SK-N-SH (cell line): ENCODE measurements around the gene MSANTD3. TPM values are rescaled to one million over a fixed set of nuclear protein-coding genes. Genes with fewer than 3 reads are reported as not detected.

Experiments
- CTCF ChIA-PET: fragments of 300-600, 350-600 bp; formaldehyde crosslinking; extraction: SDS; loops from one replicate; lab custom pipeline; 2021; lab: Yijun Ruan, JAX
- POLR2A ChIA-PET: fragments of 350-600 bp; sonication (Branson Sonifier 250); formaldehyde crosslinking; extraction: SDS; loops from one replicate; lab custom pipeline; 2020; ENCODE audit warnings: antibody characterized with exemption, inconsistent platforms; lab: Yijun Ruan, JAX
- DNase-seq: peaks from one replicate; pipeline ENCODE4 v3.0.0; 2012
- H2AFZ ChIP-seq: fragments of 200-600 bp; sonication (generic); 2 replicates; pipeline ENCODE4 v1.8.1; 2016; ENCODE audit warnings: antibody characterized with exemption, mild to moderate bottlenecking, low read depth
- H3F3A ChIP-seq: fragments of 200-600 bp; sonication (generic); replicated peaks from 2 replicates; pipeline ENCODE3; 2016; ENCODE audit warnings: antibody characterized with exemption, mild to moderate bottlenecking; ENCODE audit not compliant: insufficient read depth
- H3K27ac ChIP-seq, 2 experiments: fragments of 200-500 bp in 1 of 2; fragments of 200-600 bp in 1 of 2; sonication (Bioruptor generic) in 1 of 2; sonication (generic), shearing (Covaris generic) in 1 of 2; 2 replicates each; pipeline versions ENCODE4 v1.5.1 to v1.6.1; 2014 to 2016; ENCODE audit warnings: low read depth in 2 of 2, inconsistent platforms in 1 of 2, low read length in 1 of 2, mild to moderate bottlenecking in 1 of 2, mixed read lengths in 1 of 2
- H3K27me3 ChIP-seq: fragments of 200-600 bp; sonication (generic), shearing (Covaris generic); 2 replicates; pipeline ENCODE4 v1.6.1; 2016; ENCODE audit warnings: mixed run types; ENCODE audit not compliant: insufficient read depth
- H3K36me3 ChIP-seq, 2 experiments: fragments of 200-500 bp in 1 of 2; fragments of 200-600 bp in 1 of 2; sonication (Bioruptor generic) in 1 of 2; sonication (generic) in 1 of 2; replicated peaks in 1 of 2; 2 replicates each; pipeline versions ENCODE3 to v1.5.1; 2014 to 2016; ENCODE audit warnings: low read length in 1 of 2, mild to moderate bottlenecking in 1 of 2; ENCODE audit not compliant: insufficient read depth in 2 of 2, control insufficient read depth in 1 of 2
- H3K4me1 ChIP-seq, 2 experiments: fragments of 200-500 bp in 1 of 2; fragments of 200-600 bp in 1 of 2; sonication (Bioruptor generic) in 1 of 2; sonication (generic), shearing (Covaris generic) in 1 of 2; 2 replicates each; pipeline versions ENCODE4 v1.5.1 to v1.6.1; 2014 to 2016; ENCODE audit warnings: low read depth in 1 of 2, low read length in 1 of 2, mixed run types in 1 of 2; ENCODE audit not compliant: insufficient read depth in 2 of 2, control insufficient read depth in 1 of 2
- H3K4me2 ChIP-seq: fragments of 200-600 bp; sonication (generic), shearing (Covaris generic); 2 replicates; pipeline ENCODE4 v1.6.1; 2017; ENCODE audit warnings: mixed run types
- H3K4me3 ChIP-seq, 2 experiments: fragments of 200-500 bp in 1 of 2; fragments of 200-600 bp in 1 of 2; sonication (Bioruptor generic) in 1 of 2; sonication (generic), shearing (Covaris generic) in 1 of 2; 2 replicates each; pipeline versions ENCODE4 v1.5.1 to v1.8.1; 2014 to 2016; ENCODE audit warnings: low read depth in 2 of 2, inconsistent platforms in 1 of 2, low read length in 1 of 2, mild to moderate bottlenecking in 1 of 2, mixed read lengths in 1 of 2, moderate library complexity in 1 of 2
- H3K79me2 ChIP-seq: fragments of 200-600 bp; sonication (generic); 2 replicates; pipeline ENCODE4 v1.8.1; 2017; ENCODE audit warnings: mild to moderate bottlenecking; ENCODE audit not compliant: insufficient read depth
- H3K9ac ChIP-seq: fragments of 200-600 bp; sonication (generic); 2 replicates; pipeline ENCODE4 v1.6.1; 2017; ENCODE audit warnings: mixed run types
- H3K9me2 ChIP-seq: fragments of 200-600 bp; sonication (generic); 2 replicates; pipeline ENCODE4 v1.6.1; 2017; ENCODE audit warnings: mixed run types
- H3K9me3 ChIP-seq: fragments of 200-600 bp; sonication (generic); 2 replicates; pipeline ENCODE4 v1.6.1; 2017; ENCODE audit warnings: mixed run types, mild to moderate bottlenecking, moderate library complexity
- H4K20me1 ChIP-seq: fragments of 200-600 bp; sonication (generic); 2 replicates; pipeline ENCODE4 v1.6.1; 2017; ENCODE audit warnings: mild to moderate bottlenecking, mixed run types; ENCODE audit not compliant: insufficient read depth
- CHD2 ChIP-seq: fragments of 150-350 bp; IDR thresholded peaks from 2 replicates; pipeline ENCODE4 v1.6.1; 2018; ENCODE audit warnings: low read length; ENCODE audit not compliant: partially characterized antibody
- EP300 ChIP-seq, 2 experiments: IDR thresholded peaks; 2 replicates each; pipeline versions ENCODE4 v1.4.0 to v1.6.1; 2012; ENCODE audit warnings: borderline replicate concordance in 1 of 2, low read depth in 1 of 2, low read length in 1 of 2
- EZH2phosphoT487 ChIP-seq: fragments of 200-600 bp; sonication (generic); IDR thresholded peaks from 2 replicates; pipeline ENCODE4 v1.6.1; 2017; ENCODE audit warnings: low read depth, mixed run types, mild to moderate bottlenecking, antibody characterized with exemption, moderate library complexity, borderline replicate concordance
- FOSL2 ChIP-seq: IDR thresholded peaks from 2 replicates; pipeline ENCODE4 v1.4.0; 2012; ENCODE audit warnings: low read depth, mild to moderate bottlenecking, moderate library complexity, borderline replicate concordance
- FOXJ3 ChIP-seq: sonication (generic); formaldehyde crosslinking; IDR thresholded peaks from 2 replicates; pipeline ENCODE4 v1.5.1; 2020; ENCODE audit warnings: mild to moderate bottlenecking, missing genetic modification reagents
- MXI1 ChIP-seq: IDR thresholded peaks from 2 replicates; pipeline ENCODE4 v1.6.1; 2012; ENCODE audit warnings: mild to moderate bottlenecking, low read depth, low read length, improper control_type of control experiment
- POLR2AphosphoS5 ChIP-seq: IDR thresholded peaks from 2 replicates; pipeline ENCODE4 v1.6.1; 2012; ENCODE audit warnings: low read depth, low read length
- RAD21 ChIP-seq: IDR thresholded peaks from 2 replicates; pipeline ENCODE4 v1.6.1; 2012; ENCODE audit warnings: mild to moderate bottlenecking, low read length
- RFX5 ChIP-seq: IDR thresholded peaks from 2 replicates; pipeline ENCODE4 v1.6.1; 2012; ENCODE audit warnings: mild to moderate bottlenecking, improper control_type of control experiment, low read length
- RXRA ChIP-seq: IDR thresholded peaks from 2 replicates; pipeline ENCODE4 v1.4.0; 2012; ENCODE audit warnings: low read depth, mild to moderate bottlenecking, borderline replicate concordance
- SIN3A ChIP-seq: IDR thresholded peaks from 2 replicates; pipeline ENCODE4 v1.6.1; 2012; ENCODE audit warnings: low read depth, mild to moderate bottlenecking, low read length, moderate library complexity, borderline replicate concordance
- SMC3 ChIP-seq: IDR thresholded peaks from 2 replicates; pipeline ENCODE4 v1.6.1; 2012; ENCODE audit warnings: low read depth, low read length, improper control_type of control experiment
- TAF1 ChIP-seq: IDR thresholded peaks from 2 replicates; pipeline ENCODE4 v1.6.1; 2012; ENCODE audit warnings: low read depth, mild to moderate bottlenecking, low read length, moderate library complexity, borderline replicate concordance
- TCF12 ChIP-seq: IDR thresholded peaks from 2 replicates; pipeline ENCODE4 v1.4.0; 2012
- TEAD4 ChIP-seq: IDR thresholded peaks from 2 replicates; pipeline ENCODE4 v1.4.0; 2012; ENCODE audit warnings: mild to moderate bottlenecking, borderline replicate concordance; ENCODE audit not compliant: insufficient read depth
- WGBS: methylation state at CpG from one replicate; pipeline ENCODE4 v1.1.6; 2017; ENCODE audit warnings: low lambda C conversion rate; 5-methylcytosine and 5-hydroxymethylcytosine counted together
- polyA plus RNA-seq, 3 experiments: library from polyadenylated mRNA; depleted of rRNA; stranded (reverse); fragments of >200 nt; gene quantifications; 2 replicates each; pipeline ENCODE4 v1.2.3, GENCODE V29; 2012
- TF ChIP-seq, protein P1 (sequence below): IDR thresholded peaks from 2 replicates; pipeline ENCODE4 v1.4.0; 2012; ENCODE audit warnings: low read depth
- TF ChIP-seq, protein P2 (sequence below): IDR thresholded peaks from 2 replicates; pipeline ENCODE4; 2012
- TF ChIP-seq, protein P3 (sequence below): fragments of 200-600 bp; sonication (generic); IDR thresholded peaks from 2 replicates; pipeline ENCODE4 v1.6.1; 2017; ENCODE audit warnings: antibody characterized with exemption, mild to moderate bottlenecking, moderate library complexity
- TF ChIP-seq, protein P4 (sequence below): IDR thresholded peaks from 2 replicates; pipeline ENCODE4 v1.4.0; 2012; ENCODE audit warnings: low read depth, borderline replicate concordance

MSANTD3 gene
- polyA plus RNA-seq, 1 of the 3 experiments (the other 2 are of a cell fraction) = 48.3 TPM

DNA sequence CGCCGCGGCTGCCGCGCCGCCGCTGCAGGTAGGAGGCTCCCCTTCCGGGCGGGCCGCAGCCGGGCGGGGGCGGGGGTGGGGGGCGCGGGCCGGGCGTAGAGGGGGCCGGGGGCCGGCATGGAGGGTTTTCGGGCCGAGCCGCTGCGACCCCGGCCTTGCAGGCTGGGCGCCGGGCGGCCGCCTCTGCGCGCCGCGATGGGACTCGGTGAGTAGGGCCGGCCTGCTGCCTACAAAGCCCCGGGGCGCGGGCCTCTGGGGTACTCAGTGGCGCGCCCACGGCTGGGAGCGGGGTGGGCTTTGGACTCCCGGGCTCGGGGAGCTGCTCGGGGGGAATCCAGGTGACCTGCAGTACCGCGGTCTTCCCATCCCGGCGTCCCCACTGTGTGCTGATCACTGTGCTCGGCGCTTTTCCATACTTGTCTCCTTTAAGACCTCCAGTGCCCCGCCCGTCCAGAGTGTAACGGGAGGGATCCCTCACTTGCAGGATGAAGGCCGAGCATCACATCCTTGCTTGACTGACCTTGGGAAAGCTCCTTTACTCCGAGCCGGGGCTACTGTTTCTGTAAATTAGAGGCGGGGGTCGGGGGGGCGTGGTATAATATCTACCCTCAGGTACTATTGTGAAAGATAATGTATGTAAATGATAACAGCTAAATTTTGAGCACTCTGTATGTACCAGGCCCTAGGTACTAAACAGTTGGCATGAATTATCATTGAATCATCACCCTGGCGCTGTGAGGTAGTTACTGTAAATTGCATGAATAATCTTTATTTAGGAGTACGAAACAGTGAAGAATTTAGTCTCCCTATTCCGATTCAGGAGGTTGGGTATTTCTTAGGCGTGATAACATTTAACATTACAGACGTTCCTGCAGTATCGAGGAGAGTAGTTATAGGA lies 672 bp downstream of the MSANTD3 start:
- peaks cover 56% of the 10 kb centered on the region for H3K79me2 ChIP-seq
- H3K27me3 ChIP-seq = no peaks in the 10 kb centered on the region
- no peak for DNase-seq
- peaks cover 0 to 5% of the 10 kb centered on the region in 2 experiments for H3K36me3 ChIP-seq
- H3K9me2 ChIP-seq = no peaks in the 10 kb centered on the region
- ChIA-PET CTCF (interaction anchor here (0.9 to 3.5 kb wide), 5 partner anchors 10 to 174 kb away, joined by 3 to 29 read pairs (median 4); no protein-coding TSS in a partner anchor), POLR2A (interaction anchor here (0.7 to 2.3 kb wide), 4 partner anchors 16 to 607 kb away, joined by 3 to 14 read pairs (median 4); partner anchors contain the start of gene TEX10)
- H3K27ac ChIP-seq = peak overlapping the region; percentile 92 to 99
- H2AFZ ChIP-seq = no peak overlapping the region
- WGBS = 3% methylated on average over 24 of the region's 65 CpGs
- H3K4me3 ChIP-seq = peak overlapping the region; percentile 73 to 84
- H3K4me2 ChIP-seq = peak overlapping the region; percentile 76
- peak; percentile 58; the same call in 1 of the 2 replicates for TF ChIP-seq TAF1
- peak; percentile 41; the same call in 1 of the 2 replicates for TF ChIP-seq FOSL2
- TF ChIP-seq TCF12 = no peak
- TF ChIP-seq, protein P1, sequence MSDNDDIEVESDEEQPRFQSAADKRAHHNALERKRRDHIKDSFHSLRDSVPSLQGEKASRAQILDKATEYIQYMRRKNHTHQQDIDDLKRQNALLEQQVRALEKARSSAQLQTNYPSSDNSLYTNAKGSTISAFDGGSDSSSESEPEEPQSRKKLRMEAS = peak; percentile 21; the same call in 1 of the 2 replicates
- H4K20me1 ChIP-seq = no peaks in the 10 kb centered on the region
- H3K9ac ChIP-seq = peak overlapping the region; percentile 95
- H3F3A ChIP-seq = peaks cover 37% of the 10 kb centered on the region
- H3K4me1 ChIP-seq = peaks cover 9 to 22% of the 10 kb centered on the region in 2 experiments; a peak in 3 of 4 replicates
- H3K9me3 ChIP-seq = no peaks in the 10 kb centered on the region

DNA sequence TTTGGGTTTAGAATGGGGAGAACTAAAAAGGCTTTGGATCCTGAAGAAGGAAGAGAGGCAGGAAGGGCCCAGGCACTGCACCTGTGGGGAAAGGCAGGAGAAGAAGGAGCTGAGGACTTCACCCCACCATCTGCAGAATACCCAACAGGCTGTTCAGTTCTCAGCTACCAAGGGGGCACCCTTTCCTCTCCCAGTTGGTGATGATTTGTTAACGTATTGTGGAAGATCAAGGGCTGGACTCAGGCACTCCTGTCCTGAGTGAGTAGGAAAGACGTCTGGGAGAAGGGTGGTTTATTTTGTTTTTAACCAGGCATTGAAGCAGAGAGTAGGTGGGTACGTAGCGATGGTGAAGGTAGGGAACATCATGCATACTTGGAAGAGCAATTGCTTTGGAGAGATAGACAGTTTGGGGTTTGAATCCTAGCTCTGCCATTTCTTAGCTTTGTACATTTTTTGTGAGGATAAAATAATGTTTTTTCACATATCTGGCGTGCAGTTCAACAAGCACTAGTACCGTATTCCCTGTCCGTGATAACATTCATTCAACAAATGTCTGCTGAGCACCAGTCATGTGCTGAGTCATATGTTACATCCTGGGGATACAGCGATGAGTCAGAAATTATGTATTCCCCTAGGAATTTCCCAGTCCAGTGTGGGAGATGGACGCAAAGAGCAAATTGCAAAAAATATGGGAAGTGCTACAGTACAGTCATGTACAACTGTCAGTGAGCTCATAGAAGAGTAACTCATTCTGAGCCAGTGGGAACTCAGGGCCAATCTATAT lies 2.1 kb downstream of the MSANTD3 start:
- no peaks in the 10 kb centered on the region for H3K9me2 ChIP-seq
- peaks cover 2 to 5% of the 10 kb centered on the region in 2 experiments for H3K36me3 ChIP-seq
- H3K79me2 ChIP-seq = peaks cover 71% of the 10 kb centered on the region
- no peak overlapping the region for H2AFZ ChIP-seq
- H3K4me3 ChIP-seq = peak overlapping the region; percentile 73 to 84; a peak in 3 of 4 replicates
- peaks cover 9 to 26% of the 10 kb centered on the region in 2 experiments; a peak in 3 of 4 replicates for H3K4me1 ChIP-seq
- WGBS = 19% methylated on average over 9 of the region's 9 CpGs
- peak overlapping the region; percentile 95 for H3K9ac ChIP-seq
- H3K27me3 ChIP-seq = no peaks in the 10 kb centered on the region
- no peak for DNase-seq
- ChIA-PET POLR2A (no interaction called here), CTCF (interaction anchor here (0.7 to 3.5 kb wide), 2 partner anchors 8 to 13 kb away, joined by 3 to 29 read pairs; no protein-coding TSS in a partner anchor)
- peaks cover 13% of the 10 kb centered on the region; the same call in 1 of the 2 replicates for H4K20me1 ChIP-seq
- H3K27ac ChIP-seq = peak overlapping the region; percentile 92 to 99
- peak overlapping the region; percentile 76 for H3K4me2 ChIP-seq
- H3K9me3 ChIP-seq = no peaks in the 10 kb centered on the region
- H3F3A ChIP-seq = peaks cover 37% of the 10 kb centered on the region
- TF ChIP-seq FOSL2 (peak; percentile 100), TEAD4 (peak; percentile 87; the same call in 1 of the 2 replicates), RFX5 (no peak), SMC3 (no peak), CHD2 (no peak), POLR2AphosphoS5 (peak; percentile 91), EP300 (IDR thresholded peaks at IDR 0.05; ENCODE audit: borderline replicate concordance in 1 of 2, low read depth in 1 of 2, low read length in 1 of 2) (peak in 1 of 2 experiments; percentile 91; a peak in 2 of 4 replicates), RAD21 (no peak), EZH2phosphoT487 (no peak), MXI1 (no peak), FOXJ3 (CRISPR knock-in tag) (no peak), RXRA (peak; percentile 83; the same call in 1 of the 2 replicates), SIN3A (peak; percentile 90), TAF1 (no peak)
- TF ChIP-seq, protein P2, sequence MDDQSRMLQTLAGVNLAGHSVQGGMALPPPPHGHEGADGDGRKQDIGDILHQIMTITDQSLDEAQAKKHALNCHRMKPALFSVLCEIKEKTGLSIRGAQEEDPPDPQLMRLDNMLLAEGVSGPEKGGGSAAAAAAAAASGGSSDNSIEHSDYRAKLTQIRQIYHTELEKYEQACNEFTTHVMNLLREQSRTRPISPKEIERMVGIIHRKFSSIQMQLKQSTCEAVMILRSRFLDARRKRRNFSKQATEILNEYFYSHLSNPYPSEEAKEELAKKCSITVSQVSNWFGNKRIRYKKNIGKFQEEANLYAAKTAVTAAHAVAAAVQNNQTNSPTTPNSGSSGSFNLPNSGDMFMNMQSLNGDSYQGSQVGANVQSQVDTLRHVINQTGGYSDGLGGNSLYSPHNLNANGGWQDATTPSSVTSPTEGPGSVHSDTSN = peak; percentile 82
- TF ChIP-seq, protein P3, sequence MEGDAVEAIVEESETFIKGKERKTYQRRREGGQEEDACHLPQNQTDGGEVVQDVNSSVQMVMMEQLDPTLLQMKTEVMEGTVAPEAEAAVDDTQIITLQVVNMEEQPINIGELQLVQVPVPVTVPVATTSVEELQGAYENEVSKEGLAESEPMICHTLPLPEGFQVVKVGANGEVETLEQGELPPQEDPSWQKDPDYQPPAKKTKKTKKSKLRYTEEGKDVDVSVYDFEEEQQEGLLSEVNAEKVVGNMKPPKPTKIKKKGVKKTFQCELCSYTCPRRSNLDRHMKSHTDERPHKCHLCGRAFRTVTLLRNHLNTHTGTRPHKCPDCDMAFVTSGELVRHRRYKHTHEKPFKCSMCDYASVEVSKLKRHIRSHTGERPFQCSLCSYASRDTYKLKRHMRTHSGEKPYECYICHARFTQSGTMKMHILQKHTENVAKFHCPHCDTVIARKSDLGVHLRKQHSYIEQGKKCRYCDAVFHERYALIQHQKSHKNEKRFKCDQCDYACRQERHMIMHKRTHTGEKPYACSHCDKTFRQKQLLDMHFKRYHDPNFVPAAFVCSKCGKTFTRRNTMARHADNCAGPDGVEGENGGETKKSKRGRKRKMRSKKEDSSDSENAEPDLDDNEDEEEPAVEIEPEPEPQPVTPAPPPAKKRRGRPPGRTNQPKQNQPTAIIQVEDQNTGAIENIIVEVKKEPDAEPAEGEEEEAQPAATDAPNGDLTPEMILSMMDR = no peak
- TF ChIP-seq, protein P4, sequence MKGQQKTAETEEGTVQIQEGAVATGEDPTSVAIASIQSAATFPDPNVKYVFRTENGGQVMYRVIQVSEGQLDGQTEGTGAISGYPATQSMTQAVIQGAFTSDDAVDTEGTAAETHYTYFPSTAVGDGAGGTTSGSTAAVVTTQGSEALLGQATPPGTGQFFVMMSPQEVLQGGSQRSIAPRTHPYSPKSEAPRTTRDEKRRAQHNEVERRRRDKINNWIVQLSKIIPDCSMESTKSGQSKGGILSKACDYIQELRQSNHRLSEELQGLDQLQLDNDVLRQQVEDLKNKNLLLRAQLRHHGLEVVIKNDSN = peak; percentile 62; the same call in 1 of the 2 replicates
